HCT116 (cell line): ENCODE measurements around the gene LRRC4. TPM values are rescaled to one million over a fixed set of nuclear protein-coding genes. Genes with fewer than 3 reads are reported as not detected.

Source experiments
- ATAC-seq: fragments of 200-7000 bp; cut with Tn5 transposase; 2 replicates; pipeline ENCODE4 v1.9.1; 2020; ENCODE audit warnings: mild to moderate bottlenecking, moderate library complexity
- BruUV-seq: library from RNA; stranded (reverse); fragments of 400-500 nt; replicated peaks from 2 replicates; lab custom pipeline; 2021; lab: Mats Ljungman, UMichigan
- CTCF ChIA-PET: fragments of 300-600 bp; sonication (Branson Sonifier 250); formaldehyde crosslinking; loops from one replicate; lab custom pipeline; 2021; ENCODE audit warnings: antibody characterized with exemption; lab: Charles Lee
- POLR2A ChIA-PET: fragments of 300-600, 350-600 bp; sonication (Branson Sonifier 250); formaldehyde crosslinking; loops from one replicate; lab custom pipeline; 2021; ENCODE audit warnings: antibody characterized with exemption; lab: Charles Lee
- RAD21 ChIA-PET, 2 experiments: fragments of 300-600 bp; sonication (Branson Sonifier 250); formaldehyde crosslinking; loops; one replicate each; lab custom pipeline; 2023; ENCODE audit warnings: low total read pairs in 2 of 2; ENCODE audit not compliant: uncharacterized antibody in 2 of 2, unreplicated experiment in 2 of 2, low non-redundant PET in 1 of 2; lab: Charles Lee
- DNase-seq: peaks from one replicate; pipeline ENCODE4 v3.0.0-alpha.2; 2010; ENCODE audit warnings: low read depth, low spot score
- H2AFZ ChIP-seq: fragments of 200-600 bp; shearing (Covaris generic), sonication (generic); 2 replicates; pipeline ENCODE4 v1.6.1; 2017; ENCODE audit warnings: low read depth, mixed run types, mixed read lengths, antibody characterized with exemption, low read length; ENCODE audit not compliant: poor library complexity, severe bottlenecking
- H3K27ac ChIP-seq: 2 replicates; pipeline ENCODE4 v1.5.1; 2012; ENCODE audit warnings: low read depth, low read length
- H3K27me3 ChIP-seq: fragments of 200-600 bp; sonication (generic); 2 replicates; pipeline ENCODE4 v1.6.1; 2016; ENCODE audit warnings: mixed run types, low read length, mixed read lengths; ENCODE audit not compliant: insufficient read depth
- H3K36me3 ChIP-seq, 2 experiments: fragments of 200-500 bp in 1 of 2; fragments of 200-600 bp in 1 of 2; sonication (Bioruptor generic) in 1 of 2; sonication (generic) in 1 of 2; 2 replicates each; pipeline versions ENCODE4 v1.5.1 to v1.6.1; 2014 to 2016; ENCODE audit warnings: low read length in 2 of 2, inconsistent platforms in 1 of 2, mixed read lengths in 1 of 2, mixed run types in 1 of 2; ENCODE audit not compliant: insufficient read depth in 2 of 2, control insufficient read depth in 1 of 2
- H3K4me1 ChIP-seq, 2 experiments: fragments of 200-600 bp in 1 of 2; sonication (generic) in 1 of 2; 2 replicates each; pipeline versions ENCODE4 v1.5.1 to v1.6.1; 2012 to 2017; ENCODE audit warnings: low read length in 2 of 2, inconsistent platforms in 1 of 2, mild to moderate bottlenecking in 1 of 2, mixed read lengths in 1 of 2, mixed run types in 1 of 2, moderate library complexity in 1 of 2; ENCODE audit not compliant: insufficient read depth in 2 of 2, control insufficient read depth in 1 of 2
- H3K4me2 ChIP-seq: fragments of 200-600 bp; sonication (generic); 2 replicates; pipeline ENCODE4 v1.6.1; 2017; ENCODE audit warnings: mixed run types, low read length, mixed read lengths
- H3K4me3 ChIP-seq, 2 experiments: fragments of 200-600 bp in 1 of 2; sonication (generic) in 1 of 2; replicated peaks in 1 of 2; 2 replicates each; pipeline ENCODE4 v1.5.1; 2011 to 2016; ENCODE audit warnings: low read length in 2 of 2, control low read depth in 1 of 2, low read depth in 1 of 2, mild to moderate bottlenecking in 1 of 2, mixed read lengths in 1 of 2, mixed run types in 1 of 2
- H3K79me2 ChIP-seq: fragments of 200-600 bp; sonication (generic); 2 replicates; pipeline ENCODE4 v1.6.1; 2017; ENCODE audit warnings: mild to moderate bottlenecking, mixed run types, low read length, moderate library complexity, mixed read lengths; ENCODE audit not compliant: insufficient read depth
- H3K9ac ChIP-seq: fragments of 200-600 bp; sonication (generic); 2 replicates; pipeline ENCODE4 v1.6.1; 2016; ENCODE audit warnings: low read length, mixed read lengths
- H3K9me2 ChIP-seq: fragments of 200-600 bp; sonication (generic), shearing (Covaris generic); 2 replicates; pipeline ENCODE4 v1.6.1; 2017; ENCODE audit warnings: mixed run types, mild to moderate bottlenecking, moderate library complexity; ENCODE audit not compliant: insufficient read depth
- H3K9me3 ChIP-seq, 2 experiments: fragments of 200-500 bp in 1 of 2; fragments of 200-600 bp in 1 of 2; sonication (Bioruptor generic) in 1 of 2; sonication (generic) in 1 of 2; 2 replicates each; pipeline ENCODE4 v1.6.1; 2014 to 2017; ENCODE audit warnings: low read length in 2 of 2, mixed read lengths in 2 of 2, inconsistent platforms in 1 of 2, low read depth in 1 of 2, mild to moderate bottlenecking in 1 of 2, mixed run types in 1 of 2, moderate library complexity in 1 of 2; ENCODE audit not compliant: control insufficient read depth in 1 of 2, insufficient read depth in 1 of 2
- H4K20me1 ChIP-seq: fragments of 200-600 bp; sonication (generic), shearing (Covaris generic); 2 replicates; pipeline ENCODE4 v1.6.1; 2017; ENCODE audit warnings: mixed run types, mild to moderate bottlenecking, moderate library complexity; ENCODE audit not compliant: insufficient read depth
- ATF3 ChIP-seq: IDR thresholded peaks from 2 replicates; pipeline ENCODE4 v1.6.1; 2012
- EGR1 ChIP-seq: IDR thresholded peaks from 2 replicates; pipeline ENCODE4 v1.6.1; 2012; ENCODE audit warnings: low read depth
- ELF1 ChIP-seq: IDR thresholded peaks from 2 replicates; pipeline ENCODE4 v1.6.1; 2012; ENCODE audit warnings: low read depth, borderline replicate concordance
- EZH2phosphoT487 ChIP-seq: fragments of 200-600 bp; IDR thresholded peaks from 2 replicates; pipeline ENCODE4 v1.6.1; 2018; ENCODE audit warnings: antibody characterized with exemption, borderline replicate concordance
- JUND ChIP-seq: IDR thresholded peaks from 2 replicates; pipeline ENCODE4 v1.6.1; 2012
- POLR2A ChIP-seq: IDR thresholded peaks from 2 replicates; pipeline ENCODE4 v1.7.0; 2011; ENCODE audit warnings: borderline replicate concordance; ENCODE audit not compliant: insufficient read depth, insufficient read length; ENCODE audit errors: extremely low read depth
- POLR2AphosphoS5 ChIP-seq: IDR thresholded peaks from 2 replicates; pipeline ENCODE4 v1.6.1; 2011; ENCODE audit warnings: mild to moderate bottlenecking, low read depth, low read length, moderate library complexity
- RAD21 ChIP-seq: IDR thresholded peaks from 2 replicates; pipeline ENCODE4 v1.6.1; 2012; ENCODE audit warnings: low read depth, mild to moderate bottlenecking
- SRF ChIP-seq: IDR thresholded peaks from 2 replicates; pipeline ENCODE4 v1.6.1; 2012; ENCODE audit warnings: low read depth
- TCF7L2 ChIP-seq: IDR thresholded peaks from 2 replicates; pipeline ENCODE4 v1.7.0; 2011; ENCODE audit warnings: borderline replicate concordance, inconsistent platforms; ENCODE audit not compliant: insufficient read depth, insufficient read length; ENCODE audit errors: extremely low read depth
- ZBTB33 ChIP-seq: IDR thresholded peaks from 2 replicates; pipeline ENCODE4 v1.6.1; 2011; ENCODE audit warnings: mild to moderate bottlenecking, low read length, moderate library complexity; ENCODE audit not compliant: insufficient replicate concordance; ENCODE audit errors: extremely low read depth
- ZFX ChIP-seq: fragments of 450-650 bp; IDR thresholded peaks from 2 replicates; pipeline ENCODE4 v1.6.1; 2017
- ZNF274 ChIP-seq: fragments of 200-500 bp; sonication (Bioruptor generic); IDR thresholded peaks from 2 replicates; pipeline ENCODE4 v1.6.1; 2014; ENCODE audit warnings: mild to moderate bottlenecking, low read depth, low read length, inconsistent platforms
- intact Hi-C: fragments of 100-400 bp; cut with micrococcal nuclease; formaldehyde crosslinking; loops from 2 replicates; pipeline ENCODE4 v1.10.0; 2022
- total RNA-seq: library from RNA; stranded (reverse); gene quantifications from one replicate; pipeline ENCODE4 v1.2.1, GENCODE V29; 2021; ENCODE audit not compliant: unreplicated experiment

Gene LRRC4
- total RNA-seq, 1 experiment from 2014 or later = not detected

DNA sequence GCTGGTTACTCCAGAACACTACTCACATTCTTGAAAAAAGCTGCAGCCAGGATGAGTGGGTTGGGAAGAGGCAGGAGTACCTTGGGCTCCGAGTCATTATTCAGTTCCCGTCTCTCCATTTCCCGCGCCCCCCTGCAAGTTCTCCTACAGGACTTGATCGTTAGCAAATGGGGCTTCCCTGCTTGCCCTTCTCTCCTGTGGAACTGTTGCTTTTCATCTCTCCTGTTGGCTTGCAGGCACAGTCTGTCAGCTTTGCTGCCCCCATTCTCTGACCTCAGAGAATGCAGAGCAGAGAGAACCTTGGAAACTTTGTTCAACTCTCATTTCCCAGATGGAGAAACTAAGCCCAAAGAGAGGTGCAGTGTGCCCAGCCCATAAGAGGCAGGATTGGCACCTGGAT, 35.6 kb upstream of the LRRC4 start:
- H3K4me3 ChIP-seq = no peak overlapping the region
- no TSS peak for BruUV-seq
- no peaks in the 10 kb centered on the region for H3K4me1 ChIP-seq
- H3K9me2 ChIP-seq = no peaks in the 10 kb centered on the region
- H3K79me2 ChIP-seq = no peaks in the 10 kb centered on the region
- intact Hi-C loops = no loop called here
- ATAC-seq = no peak
- H3K27me3 ChIP-seq = no peaks in the 10 kb centered on the region
- no peak for TF ChIP-seq ZNF274
- no peak for TF ChIP-seq SRF
- no peak for TF ChIP-seq POLR2AphosphoS5
- no peak for TF ChIP-seq TCF7L2
- no peak for TF ChIP-seq EZH2phosphoT487
- CTCF ChIA-PET = no interaction called here
- H3K9ac ChIP-seq = no peak overlapping the region
- no peak overlapping the region for H3K27ac ChIP-seq
- H3K9me3 ChIP-seq = no peaks in the 10 kb centered on the region
- no peak overlapping the region for H3K4me2 ChIP-seq
- DNase-seq = no peak
- RAD21 ChIA-PET = no interaction called here
- POLR2A ChIA-PET = no interaction called here
- no peaks in the 10 kb centered on the region for H4K20me1 ChIP-seq
- H2AFZ ChIP-seq = no peak overlapping the region
- no peaks in the 10 kb centered on the region for H3K36me3 ChIP-seq

- H2AFZ ChIP-seq = no peak overlapping the region
- intact Hi-C loops = no loop called here
- TF ChIP-seq ZBTB33 (no peak), RAD21 (no peak), POLR2A (no peak), POLR2AphosphoS5 (no peak), JUND (no peak), ZFX (no peak), EGR1 (no peak), ATF3 (no peak), ELF1 (no peak), SRF (no peak)
- H3K4me3 ChIP-seq = no peak overlapping the region
- H3K27ac ChIP-seq = no peak overlapping the region
- no TSS peak for BruUV-seq
- H3K4me1 ChIP-seq = no peaks in the 10 kb centered on the region
- RAD21 ChIA-PET = no interaction called here
- no peak overlapping the region for H3K9ac ChIP-seq
- no peak overlapping the region for H3K4me2 ChIP-seq
- H3K27me3 ChIP-seq = no peaks in the 10 kb centered on the region
- H3K9me2 ChIP-seq = no peaks in the 10 kb centered on the region
- no peaks in the 10 kb centered on the region for H3K79me2 ChIP-seq
- no peaks in the 10 kb centered on the region for H3K9me3 ChIP-seq
- POLR2A ChIA-PET = no interaction called here
- H4K20me1 ChIP-seq = no peaks in the 10 kb centered on the region
- CTCF ChIA-PET = no interaction called here
- H3K36me3 ChIP-seq = no peaks in the 10 kb centered on the region
- no peak for DNase-seq
- ATAC-seq = no peak
These were observed 35.2 kb upstream of the LRRC4 start for GRCh38 chr7:128066395-128066794.
